Hematopoietic multipotent progenitor cell treated with erythropoietin and hydrocortisone succinate and interleukin-3 and kit ligand, for 15 days (in vitro differentiated cells): Measurements from ENCODE around the gene N4BP2L1.

Source experiments
- DNase-seq: peaks from one replicate; pipeline ENCODE4 v3.0.0-alpha.2; 2015; ENCODE audit warnings: low spot score

Gene N4BP2L1

DNA sequence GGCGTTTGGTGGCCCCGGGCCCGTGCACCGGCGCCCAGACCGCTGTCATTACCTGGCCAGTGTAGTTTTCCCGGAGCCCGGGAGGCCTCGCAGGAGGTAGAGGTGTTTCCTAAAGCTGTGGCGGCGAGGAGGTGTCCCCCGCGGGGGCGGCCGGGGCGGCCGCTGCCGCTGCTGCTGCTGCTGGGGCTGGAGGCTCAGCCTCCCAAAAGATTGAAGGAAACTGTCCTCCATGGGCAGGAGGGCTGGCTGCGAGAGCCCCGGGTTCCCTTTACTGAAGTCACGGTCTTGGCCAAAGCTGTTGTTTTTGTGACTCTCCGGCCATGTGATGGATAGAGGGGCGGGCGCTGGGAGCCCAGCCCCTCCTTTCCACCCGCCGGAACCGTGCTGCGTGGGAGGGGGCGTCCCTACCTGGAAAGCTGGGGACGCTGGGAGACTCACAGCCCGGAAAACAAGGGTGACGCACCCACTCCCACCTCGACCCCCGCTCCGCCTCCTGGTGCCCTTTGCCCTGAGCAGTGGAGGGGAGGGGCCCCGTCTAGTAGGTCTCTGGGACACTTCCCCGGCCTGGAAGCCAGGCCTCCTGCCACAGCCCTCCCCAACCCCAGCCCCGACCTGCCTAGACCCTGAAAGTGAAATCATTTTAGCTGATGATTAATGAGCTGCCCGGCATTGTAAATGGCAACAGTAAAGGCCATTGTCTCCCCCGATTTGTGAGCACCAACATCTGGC, at the start of gene N4BP2L1:
Gene N4BP2L1 (minus strand): TSS at position 279 of the 729 bp plus-strand sequence. CDS start 48 bp downstream, at position 231.
- peak; percentile 31 for DNase-seq

DNA sequence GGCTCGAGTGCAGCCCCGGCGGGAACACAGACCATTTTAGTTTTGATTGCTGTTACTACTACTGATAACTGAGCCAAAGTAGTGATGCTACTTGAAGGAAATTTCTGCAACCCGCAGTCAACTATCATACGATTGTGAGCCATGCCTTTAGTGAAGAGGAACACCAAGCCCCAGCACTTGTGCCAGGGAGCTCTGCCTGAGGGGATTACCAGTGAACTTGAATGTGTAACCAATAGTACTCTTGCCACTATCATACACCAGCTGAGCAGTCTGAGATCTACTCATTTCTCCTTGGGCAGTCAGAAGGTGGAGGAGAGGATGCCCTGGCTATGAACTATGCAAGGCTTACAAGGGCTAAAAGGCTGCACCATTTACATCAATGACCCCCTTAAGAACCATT, 49.0 kb upstream of the N4BP2L1 start:
- no peak for DNase-seq

DNA sequence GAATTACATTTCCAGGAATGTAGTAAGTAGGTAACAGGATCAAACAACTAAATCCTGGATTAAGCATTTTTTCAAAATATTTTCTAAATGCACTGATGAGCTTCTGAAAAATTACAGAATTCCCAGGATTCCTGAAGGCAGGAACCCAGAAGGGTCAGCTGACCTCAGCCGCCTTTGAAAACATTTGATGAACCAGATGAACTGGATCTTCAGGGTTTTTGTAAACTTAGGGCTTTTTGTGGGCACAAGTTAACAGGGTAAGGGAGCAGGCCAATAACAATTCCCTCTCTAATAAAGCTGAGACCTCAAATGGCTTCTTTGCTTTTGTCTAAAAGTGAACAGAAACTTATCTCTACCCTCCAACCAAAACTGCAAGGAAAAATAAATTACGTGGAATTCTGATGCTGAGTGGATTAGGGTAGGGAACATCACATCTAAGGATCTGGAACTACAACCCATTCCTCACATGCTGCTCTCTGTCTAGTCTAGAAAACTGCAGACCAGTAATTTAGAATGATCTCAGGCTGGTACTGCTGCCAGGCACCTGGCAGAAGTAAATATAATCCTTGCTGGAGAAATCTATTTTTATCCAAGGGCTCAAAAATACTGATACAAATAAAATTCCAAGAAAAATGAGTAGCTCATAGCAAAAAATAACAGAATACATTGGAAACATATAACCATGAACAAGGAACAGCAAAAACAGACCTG, 48.2 kb upstream of the N4BP2L1 start:
- no peak for DNase-seq

DNA sequence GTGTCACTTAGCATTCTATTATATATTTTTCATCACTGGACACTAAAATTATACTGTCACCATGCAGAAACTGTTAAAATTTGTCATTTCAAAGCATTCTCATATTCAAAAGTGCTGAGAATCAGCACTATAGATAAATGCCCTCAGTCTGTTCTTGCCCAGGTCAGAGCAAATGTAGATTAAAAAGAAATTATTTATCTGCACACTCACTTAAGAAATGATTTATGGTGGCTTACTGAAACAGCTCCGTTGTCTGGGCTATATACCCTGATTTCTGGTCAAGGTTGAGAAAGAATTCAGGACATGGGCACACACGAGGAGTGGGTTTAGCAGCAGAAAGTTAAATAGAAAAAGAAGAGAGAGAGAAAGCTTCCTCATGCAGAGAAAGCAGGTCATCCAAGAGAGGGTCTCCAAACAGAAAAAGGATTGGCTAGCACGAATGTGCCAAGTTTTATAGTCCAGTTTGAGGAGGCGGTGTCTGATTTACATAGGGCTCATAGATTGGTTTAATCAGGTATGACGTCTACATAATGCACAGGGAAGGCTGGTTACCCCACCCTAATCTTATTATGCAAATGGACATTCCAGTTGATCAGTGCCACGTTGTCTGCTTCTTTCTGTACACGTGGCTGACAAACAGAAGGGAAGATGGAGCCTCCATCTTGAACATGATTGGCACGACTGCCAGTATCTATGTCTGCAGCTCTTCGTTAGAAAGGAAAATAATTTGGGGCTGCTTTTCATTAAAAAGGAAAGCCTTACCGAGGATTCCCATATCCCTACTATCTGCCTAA, 47.3 kb upstream of the N4BP2L1 start:
- no peak for DNase-seq

DNA sequence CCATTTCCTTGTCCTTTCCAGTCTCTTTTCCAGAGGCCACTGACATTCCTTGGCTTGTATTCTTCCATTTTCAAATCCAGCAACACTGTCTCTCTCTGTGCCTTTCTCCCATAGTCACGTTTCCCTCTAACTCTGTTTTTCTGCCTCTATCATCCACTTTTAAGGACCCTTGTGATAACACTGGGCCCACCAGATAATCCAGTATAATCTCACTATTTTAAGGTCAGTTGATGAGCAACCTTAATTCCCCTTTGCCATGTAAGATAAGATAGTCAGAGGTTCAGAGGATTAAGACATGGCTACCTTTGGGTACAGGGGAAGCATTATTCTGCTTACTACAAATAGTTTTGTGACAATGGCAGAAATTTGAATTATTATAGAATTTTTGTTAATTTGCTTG, 45.7 kb upstream of the N4BP2L1 start:
- DNase-seq = no peak

DNA sequence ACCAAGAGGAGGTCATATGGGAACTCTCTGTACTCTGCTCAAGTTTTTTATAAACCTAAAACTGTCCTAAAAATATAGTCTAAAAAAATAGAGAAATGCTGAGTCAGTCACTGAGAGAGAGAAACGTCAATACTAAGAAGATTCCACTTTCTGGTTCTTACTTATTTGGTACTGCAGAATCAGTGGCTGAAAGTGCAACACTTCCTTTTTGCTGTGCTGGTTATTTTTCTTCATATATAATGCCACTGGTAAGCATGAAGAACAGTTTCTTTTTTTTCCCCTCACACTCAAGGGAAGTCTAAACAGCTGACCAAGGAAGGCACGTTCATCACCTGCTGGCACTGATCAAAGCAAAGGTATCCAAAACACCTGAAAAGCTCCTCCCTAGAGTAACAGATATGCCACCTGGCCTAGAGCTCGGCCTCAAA, 44.3 kb upstream of the N4BP2L1 start:
- DNase-seq = no peak

DNA sequence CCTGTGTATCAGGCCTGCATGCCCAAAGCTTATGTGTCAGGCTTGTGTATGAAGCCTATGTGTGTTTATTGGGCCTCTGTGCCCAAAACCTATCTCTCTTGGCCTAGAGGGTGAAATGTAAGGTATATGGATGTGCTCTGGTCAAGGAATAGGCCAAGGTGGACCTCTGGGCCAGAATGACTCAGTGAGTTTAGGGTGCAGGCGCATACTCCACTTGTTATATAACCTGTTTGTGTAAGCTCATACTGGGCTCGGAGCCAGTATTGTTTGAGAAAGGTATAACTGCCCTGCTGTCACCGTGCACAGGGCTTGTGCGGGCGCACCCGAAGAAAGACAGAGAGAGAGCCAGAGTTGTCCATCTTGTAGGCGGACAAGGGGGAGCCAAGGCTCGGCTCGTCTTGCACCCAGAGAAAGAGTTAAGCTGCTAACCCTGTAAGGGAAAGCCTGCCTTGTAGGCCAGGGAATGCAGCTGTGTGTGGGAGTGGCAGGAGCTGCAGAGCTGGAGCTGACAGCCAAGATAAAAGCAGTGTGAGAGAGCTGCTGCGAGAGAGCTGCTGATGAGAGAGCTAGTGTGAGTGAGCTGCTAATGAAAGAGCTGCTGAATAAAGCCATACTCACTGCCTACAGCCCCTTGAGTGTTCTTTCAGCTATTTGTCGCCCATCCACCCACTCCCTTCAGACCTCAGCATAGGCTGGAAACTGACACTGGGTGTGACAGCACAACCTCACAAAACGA, 43.4 kb upstream of the N4BP2L1 start:
- peak; percentile 38 for DNase-seq

DNA sequence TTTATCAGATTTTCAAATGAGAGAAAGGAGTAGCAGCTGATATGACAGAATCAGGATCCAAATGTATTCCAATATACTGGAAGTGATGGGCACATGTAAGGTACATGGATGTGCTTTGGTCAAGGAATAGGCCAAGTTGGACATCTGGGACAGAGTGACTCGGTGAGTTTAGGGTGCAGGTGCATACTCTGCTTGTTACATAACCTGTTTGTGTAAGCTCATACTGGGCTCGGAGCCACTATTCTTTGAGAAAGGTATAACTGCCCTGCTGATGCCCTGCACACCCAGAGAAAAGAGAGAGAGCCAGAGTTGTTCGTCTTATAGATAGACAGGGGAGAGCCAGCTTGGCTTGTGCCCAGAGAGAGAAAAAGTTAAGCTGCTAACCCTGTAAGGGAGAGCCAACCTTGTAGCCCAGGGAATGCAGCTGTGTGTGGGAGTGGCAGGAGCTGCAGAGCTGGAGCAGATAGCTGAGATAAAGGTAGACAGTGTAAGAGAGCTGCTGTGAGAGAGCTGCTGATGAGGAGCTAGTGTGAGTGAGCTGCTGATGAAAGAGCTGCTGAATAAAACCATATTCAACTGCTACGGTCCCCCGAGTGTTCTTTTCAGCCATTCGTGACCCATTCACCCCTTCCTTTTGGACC, 40.7 kb upstream of the N4BP2L1 start:
- DNase-seq = peak; percentile 18

DNA sequence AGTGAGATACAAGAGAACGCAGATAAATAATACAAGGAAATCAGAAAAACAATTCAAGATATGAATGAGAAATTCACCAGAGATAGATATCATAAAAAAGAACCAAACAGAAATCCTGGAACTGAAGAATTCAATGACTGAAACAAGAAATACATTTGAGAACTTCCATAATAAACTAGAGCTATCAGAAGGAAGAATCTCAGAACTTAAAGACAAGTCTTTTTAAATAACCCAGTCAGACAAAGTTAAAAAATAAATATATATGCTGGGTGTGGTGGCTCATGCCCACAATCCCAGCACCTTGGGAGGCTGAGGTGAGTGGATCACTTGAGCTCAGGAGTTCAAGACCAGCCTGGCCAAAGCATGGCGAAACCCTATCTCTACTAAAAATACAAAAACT, 28.7 kb upstream of the N4BP2L1 start:
- no peak for DNase-seq

DNA sequence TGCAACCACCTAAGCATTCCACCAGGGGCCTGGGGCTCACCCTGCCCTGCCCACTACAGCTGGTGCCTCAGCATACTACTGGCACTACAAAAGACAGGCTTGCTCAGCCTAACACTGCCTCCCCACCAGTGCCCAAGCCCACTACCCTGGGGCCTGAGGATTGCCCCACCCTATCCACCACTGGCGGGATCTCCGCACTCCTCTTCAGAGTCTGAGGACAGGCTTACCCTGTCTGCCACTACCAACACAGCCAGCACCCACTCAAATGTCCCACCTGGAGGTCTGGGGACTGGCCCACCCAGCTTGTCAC, 27.6 kb upstream of the N4BP2L1 start:
- DNase-seq = no peak

DNA sequence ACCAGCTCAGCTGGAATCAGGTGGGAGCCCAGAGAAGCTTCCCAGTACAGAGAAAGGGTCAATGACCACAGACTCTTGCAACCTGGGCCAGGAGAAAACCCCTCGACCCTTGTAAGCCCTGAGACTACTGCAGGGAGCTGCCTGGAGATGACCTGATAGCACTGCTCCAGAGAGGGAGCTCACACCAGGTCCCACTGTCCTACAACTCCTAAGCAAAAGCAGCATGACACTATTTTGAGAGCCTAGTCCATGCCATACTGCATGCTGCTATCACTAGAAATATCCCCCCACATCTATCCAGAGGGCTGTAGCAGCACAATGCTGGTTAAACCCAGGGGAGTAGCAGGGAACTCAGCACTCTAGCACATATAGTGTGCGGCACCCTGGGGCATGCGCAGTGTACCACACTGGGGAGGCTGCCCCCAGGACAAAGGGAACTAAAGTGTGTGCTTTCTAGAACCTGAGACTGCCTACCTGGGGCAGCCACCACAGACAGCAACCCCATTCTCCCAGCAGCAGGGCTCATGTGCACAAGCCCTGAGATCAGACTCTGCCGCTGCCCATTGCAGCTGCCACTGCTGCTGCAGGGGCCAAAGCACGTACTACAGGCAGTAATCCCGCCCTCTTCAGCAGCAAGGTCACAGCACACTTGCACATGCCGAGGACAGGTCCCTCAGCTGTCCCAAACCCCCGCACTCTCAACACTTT, 27.1 kb upstream of the N4BP2L1 start:
- no peak for DNase-seq

DNA sequence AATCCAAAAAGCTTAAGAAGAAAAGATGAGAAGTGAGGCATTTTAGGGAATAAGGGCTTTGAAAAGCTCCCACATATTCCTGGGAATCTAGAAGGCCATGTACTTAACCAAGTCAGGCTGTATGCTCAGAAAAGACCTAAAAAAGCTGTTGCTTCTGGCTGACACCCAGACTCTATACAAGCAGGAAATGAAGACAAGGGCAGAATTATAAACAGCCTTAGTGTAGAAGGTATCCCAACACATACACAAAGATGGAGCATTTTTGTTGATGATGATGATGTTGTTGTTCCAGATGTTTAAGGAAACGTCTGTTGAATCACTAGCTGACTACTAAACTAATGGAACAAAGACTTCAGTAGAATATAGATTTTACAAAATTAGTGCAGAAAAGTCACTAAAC, 26.1 kb upstream of the N4BP2L1 start:
- DNase-seq = no peak

DNA sequence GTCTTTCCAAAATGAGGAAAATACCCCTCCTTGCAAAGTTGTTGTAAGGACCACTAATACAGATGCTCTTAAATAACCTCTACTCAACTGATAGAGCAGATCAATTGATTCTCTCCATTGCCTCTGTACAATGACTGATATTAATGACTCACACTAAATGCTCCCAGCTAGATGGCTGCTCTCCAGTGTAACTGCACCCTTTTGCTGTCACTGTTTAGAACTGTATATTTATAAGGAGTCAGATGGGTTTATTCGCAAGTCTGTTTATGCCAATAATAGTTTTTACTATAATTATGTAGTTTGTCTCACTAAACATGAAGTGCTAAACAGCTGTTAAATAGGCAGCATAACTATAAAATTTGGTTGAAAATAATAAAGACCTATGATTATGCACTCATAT, 21.0 kb upstream of the N4BP2L1 start:
- no peak for DNase-seq

DNA sequence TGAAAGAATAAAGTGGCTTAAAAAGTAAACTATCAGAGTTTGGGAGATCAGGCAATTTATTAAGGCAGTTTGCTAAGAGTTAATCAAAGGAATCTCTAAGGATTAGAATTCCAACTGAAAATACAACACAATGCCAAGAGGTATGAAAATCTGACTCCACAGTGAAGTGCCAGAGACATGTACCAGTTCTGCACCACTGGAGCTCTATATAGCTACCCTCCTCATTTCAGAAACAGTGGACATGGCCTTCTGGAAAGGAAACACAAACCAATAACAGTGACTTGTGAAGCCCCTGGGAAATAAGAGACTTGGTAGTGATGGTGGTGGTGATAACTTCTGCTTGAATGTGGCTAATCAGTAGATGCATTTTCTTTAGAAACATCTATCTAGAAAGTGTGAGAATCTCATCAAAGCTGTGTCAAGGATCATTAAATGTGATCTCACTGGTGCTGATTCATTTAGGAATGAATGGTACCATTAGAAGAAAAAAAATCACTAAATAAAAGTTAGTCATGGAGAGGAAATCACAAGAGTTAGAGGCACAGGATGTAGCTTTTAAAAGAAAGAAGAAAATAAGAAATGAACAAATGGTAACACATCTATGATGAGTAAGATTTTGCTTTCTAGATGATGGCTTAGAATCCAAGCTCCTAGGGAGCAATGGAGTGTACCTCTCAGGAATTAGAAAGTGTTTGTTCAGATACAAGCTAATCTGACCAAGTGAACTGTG, 20.1 kb upstream of the N4BP2L1 start:
- DNase-seq = no peak

DNA sequence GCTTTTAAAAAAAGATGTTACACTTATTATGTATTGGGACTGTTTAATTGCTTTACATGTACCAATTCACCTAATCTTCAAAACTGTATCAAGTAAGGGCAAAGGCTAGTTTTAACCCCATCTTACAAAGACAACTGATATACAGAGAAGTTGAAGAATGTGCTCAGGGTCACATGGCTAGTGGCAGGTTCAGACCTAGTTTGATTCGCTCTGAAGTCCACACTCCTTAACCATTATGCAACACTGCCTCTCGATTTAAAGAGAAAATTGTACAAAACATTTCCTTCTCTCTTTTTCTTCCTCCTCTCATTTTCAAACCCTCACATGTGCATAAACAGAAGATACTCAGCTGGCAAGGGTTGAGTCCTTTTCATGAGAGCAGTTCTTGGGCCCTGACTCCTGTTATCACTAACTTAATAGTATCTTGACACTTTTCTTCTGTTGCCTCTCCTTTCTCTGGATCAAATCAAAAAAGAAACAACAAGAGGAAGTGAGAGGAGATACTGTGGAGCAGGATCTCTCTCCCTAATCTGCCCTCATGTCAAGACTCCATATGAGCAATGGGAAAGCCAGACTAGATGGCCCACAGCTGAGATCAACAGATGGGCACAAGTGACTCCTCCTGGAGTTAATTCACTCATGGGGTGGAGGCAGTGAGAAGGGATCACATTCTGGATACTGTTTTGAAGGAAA, 19.0 kb upstream of the N4BP2L1 start:
- no peak for DNase-seq

DNA sequence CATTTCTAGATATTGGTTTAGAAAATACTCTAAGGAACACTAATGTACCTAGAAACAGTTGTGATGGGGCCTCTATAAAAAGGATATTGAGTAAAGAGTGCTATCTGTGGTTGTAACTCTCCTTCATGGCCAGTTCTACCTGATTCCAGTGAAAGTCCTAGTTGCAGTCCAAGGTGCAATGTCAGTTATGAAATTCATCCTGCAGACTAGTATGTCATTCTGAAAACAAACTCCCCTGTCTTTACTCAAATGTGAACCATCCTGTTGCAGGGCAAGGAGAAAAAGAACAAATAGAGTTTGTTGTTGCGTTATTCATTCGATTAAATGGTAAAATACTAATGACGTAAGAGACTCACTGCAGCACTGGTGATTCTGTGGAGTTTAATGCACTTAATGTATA, 18.3 kb upstream of the N4BP2L1 start:
- no peak for DNase-seq

DNA sequence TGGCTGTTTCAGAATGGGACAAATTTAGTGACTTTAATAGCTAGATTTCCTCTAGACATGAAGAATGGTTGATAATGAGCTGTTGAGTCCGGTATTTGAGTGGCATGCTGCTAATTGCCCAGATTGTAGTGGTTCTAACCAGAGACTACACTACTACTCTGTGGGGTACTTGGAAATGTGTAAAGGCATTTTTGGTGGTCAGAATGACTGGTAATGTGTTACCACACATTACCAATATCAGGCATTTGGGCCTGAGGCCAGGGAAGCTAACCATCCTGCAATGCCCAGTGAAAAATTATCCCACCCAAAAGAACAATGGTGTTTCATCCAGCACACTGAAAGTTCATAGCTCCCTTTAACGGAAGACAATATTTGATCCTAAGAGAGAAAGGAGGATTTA, 17.5 kb upstream of the N4BP2L1 start:
- DNase-seq = no peak

DNA sequence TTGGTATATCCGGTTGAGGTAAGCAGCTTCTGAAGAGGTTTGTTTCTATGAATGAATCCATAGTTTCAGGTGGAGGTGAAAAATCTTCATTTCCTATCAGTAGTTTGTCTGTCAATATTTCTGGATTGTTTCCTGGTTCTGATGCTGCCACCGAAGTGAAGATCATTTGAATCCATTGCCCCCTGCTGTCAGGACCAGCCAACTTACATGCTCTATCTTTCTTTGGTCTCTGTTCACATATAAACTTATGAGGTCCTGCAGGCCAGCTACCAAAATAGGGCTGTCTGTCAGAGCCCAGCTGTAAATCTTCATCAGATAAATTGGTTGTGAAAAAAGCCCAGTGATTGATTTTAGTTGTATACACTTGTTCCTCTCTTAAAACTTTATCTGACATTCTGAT, 15.2 kb upstream of the N4BP2L1 start:
- peak; percentile 33 for DNase-seq

DNA sequence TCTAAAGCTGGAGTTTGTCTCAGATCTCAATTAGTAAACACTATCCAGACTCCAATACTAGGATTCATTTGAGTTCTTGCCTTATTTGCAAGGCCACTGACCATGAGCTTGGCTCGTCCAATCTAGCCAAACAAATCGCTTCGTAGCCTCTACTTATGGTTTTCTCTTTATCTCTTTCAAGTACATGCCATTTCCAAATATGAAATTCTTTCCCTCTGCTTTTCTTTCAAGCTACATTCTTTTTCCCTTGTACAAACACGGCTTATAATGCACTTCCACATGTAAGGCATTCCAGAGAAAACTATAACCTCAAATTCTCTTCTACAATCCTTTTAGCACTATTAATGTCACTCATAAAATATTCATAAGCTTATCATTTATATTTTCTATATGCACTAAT, 10.9 kb upstream of the N4BP2L1 start:
- DNase-seq = no peak

DNA sequence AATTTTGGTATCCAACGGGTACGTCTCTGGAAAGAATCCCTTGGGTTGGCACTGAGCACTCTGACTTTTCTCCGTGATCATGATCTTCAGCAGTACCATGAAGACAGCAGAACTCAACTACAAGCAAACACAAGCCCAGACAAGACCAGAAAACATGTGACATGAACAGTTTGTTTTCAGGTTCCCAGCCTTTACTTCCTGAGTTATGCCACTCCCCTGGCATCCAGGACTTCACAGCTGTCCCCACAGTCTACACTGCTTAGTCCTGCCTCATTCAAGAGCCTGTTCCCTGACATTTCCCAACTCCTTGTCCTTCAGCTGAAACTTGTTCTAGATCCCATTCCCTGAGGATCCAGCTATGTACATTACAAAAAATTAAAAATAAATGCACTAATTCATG, 4.9 kb upstream of the N4BP2L1 start:
- DNase-seq = no peak
